ENCODE data around the gene CACNA1S. TPM values are rescaled to one million over a fixed set of nuclear protein-coding genes. Genes with fewer than 3 reads are reported as not detected.
A peak's percentile ranks its signal among the peaks of the same experiment; 100 is the strongest.

The CACNA1S gene
- total and polyA plus RNA-seq, 2 experiments from 2014 or later, result not detected

- peak; percentile 52 for DNase-seq
- H3K9ac ChIP-seq, result no peak overlapping the region
- no peaks in the 10 kb centered on the region for H3K9me3 ChIP-seq (ENCODE audit: low read depth)
- H3F3A ChIP-seq (ENCODE audit: insufficient read depth), result no peaks in the 10 kb centered on the region
- H4K20me1 ChIP-seq (ENCODE audit: insufficient read depth), result no peaks in the 10 kb centered on the region
- 60 to 63% methylated on average over 6 to 7 of the region's 7 CpGs for WGBS, 2 experiments (ENCODE audit: low coverage in 1 of 2, low lambda C conversion rate in 2 of 2, missing lambda C conversion rate in 2 of 2)
- H3K9me2 ChIP-seq (ENCODE audit: insufficient read depth), result no peaks in the 10 kb centered on the region
- peaks cover 5% of the 10 kb centered on the region; the same call in 1 of the 2 replicates for H3K4me1 ChIP-seq (ENCODE audit: insufficient read depth)
- no peak overlapping the region for H2AFZ ChIP-seq
- H3K4me3 ChIP-seq, result no peak overlapping the region
- no peak overlapping the region for H3K27ac ChIP-seq
- in situ Hi-C loops (cut with MboI), result no loop called here
- H3K36me3 ChIP-seq (ENCODE audit: low read depth), result no peaks in the 10 kb centered on the region
- no peaks in the 10 kb centered on the region for H3K79me2 ChIP-seq (ENCODE audit: insufficient read depth)
- H3K4me2 ChIP-seq (ENCODE audit: unreplicated experiment), result no peak overlapping the region
- peaks cover 4% of the 10 kb centered on the region; the same call in 1 of the 2 replicates for H3K27me3 ChIP-seq (replicated peaks; ENCODE audit: insufficient read depth)
- TF ChIP-seq EZH2 (IDR thresholded peaks at IDR 0.05; ENCODE audit: insufficient read depth, poor library complexity, severe bottlenecking) (no peak), EZH2phosphoT487 (IDR thresholded peaks at IDR 0.05; ENCODE audit: insufficient read depth, low read depth) (no peak)
These were observed 86.6 kb downstream of the CACNA1S start for GRCh38 chr1:201025571-201026002.

DNA sequence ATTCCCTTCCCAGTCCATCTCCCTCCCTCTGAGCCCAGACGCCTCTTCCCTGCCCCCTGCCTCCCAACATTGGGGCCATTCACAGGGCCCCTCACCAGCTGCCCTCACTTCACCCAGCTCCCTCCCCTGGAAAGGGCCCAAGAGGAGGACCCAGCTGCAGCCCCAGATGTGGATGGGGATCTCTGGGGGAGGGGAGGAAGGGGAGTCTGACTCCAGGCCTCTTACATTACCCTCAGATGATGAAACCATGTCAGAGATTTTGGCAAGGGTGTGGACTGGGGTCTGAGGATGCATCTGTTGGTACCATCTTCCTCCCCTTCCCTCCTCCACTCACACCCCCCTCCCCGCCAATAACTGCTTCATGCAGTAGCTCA lies 87.6 kb downstream of the CACNA1S start:
- Histone ChIP-seq H3K9me3 (ENCODE audit: low read depth) (no peaks in the 10 kb centered on the region), H2AFZ (no peak overlapping the region), H3F3A (ENCODE audit: insufficient read depth) (no peaks in the 10 kb centered on the region), H3K27me3 (replicated peaks; ENCODE audit: insufficient read depth) (peaks cover 4% of the 10 kb centered on the region; the same call in 1 of the 2 replicates), H3K4me2 (ENCODE audit: unreplicated experiment) (no peak overlapping the region), H3K4me3 (no peak overlapping the region), H3K79me2 (ENCODE audit: insufficient read depth) (no peaks in the 10 kb centered on the region), H3K9ac (no peak overlapping the region), H4K20me1 (ENCODE audit: insufficient read depth) (no peaks in the 10 kb centered on the region), H3K4me1 (ENCODE audit: insufficient read depth) (peaks cover 5% of the 10 kb centered on the region; the same call in 1 of the 2 replicates), H3K27ac (no peak overlapping the region), H3K9me2 (ENCODE audit: insufficient read depth) (no peaks in the 10 kb centered on the region), H3K36me3 (ENCODE audit: low read depth) (no peaks in the 10 kb centered on the region)
- no peak for DNase-seq
- WGBS, 2 experiments (ENCODE audit: low coverage in 1 of 2, low lambda C conversion rate in 2 of 2, missing lambda C conversion rate in 2 of 2), result 95% methylated on average over 2 of the region's 2 CpGs
- in situ Hi-C loops (cut with MboI), result no loop called here
- TF ChIP-seq EZH2phosphoT487 (IDR thresholded peaks at IDR 0.05; ENCODE audit: insufficient read depth, low read depth) (no peak), EZH2 (IDR thresholded peaks at IDR 0.05; ENCODE audit: insufficient read depth, poor library complexity, severe bottlenecking) (no peak)

DNA sequence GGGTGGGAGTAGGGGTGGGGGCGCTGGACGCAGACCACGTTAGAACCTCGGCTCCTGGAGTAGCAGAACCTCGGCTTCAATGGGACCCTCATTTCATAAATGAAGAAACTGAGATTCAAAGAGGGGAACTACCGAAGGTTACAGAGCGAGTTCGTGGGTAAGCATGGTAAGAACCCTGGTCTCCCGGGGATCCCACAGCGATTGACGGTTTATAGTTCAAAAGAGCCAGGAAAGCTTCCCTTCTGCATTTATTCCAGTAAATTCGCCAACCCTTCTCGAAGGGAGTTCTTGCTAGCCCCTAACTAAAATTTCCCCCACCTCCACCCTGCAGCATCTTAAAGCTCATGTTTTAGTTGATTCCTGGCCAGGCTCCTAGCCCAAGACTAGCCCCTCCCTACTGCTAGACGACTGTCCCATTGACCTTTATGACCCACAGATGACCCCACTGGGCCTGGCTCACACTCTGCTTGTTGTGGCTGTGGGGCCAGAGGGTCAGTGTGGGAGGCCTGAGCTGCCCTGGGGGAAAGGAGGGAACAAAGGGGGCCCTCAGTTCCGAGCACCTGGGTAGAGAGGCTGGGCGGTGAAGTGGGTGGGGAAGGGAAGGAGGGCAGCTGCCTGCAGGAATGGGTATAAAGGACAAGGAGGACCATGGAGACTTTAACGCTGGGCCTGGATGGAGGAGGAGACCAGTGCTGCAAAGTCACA lies 88.2 kb downstream of the CACNA1S start:
- no peaks in the 10 kb centered on the region for H3F3A ChIP-seq (ENCODE audit: insufficient read depth)

GRCh38 chr1:201023517-201023902 lies 88.7 kb downstream of the CACNA1S start, which contains the start of gene KIF21B:
Gene KIF21B (minus strand): TSS chr1:201023714. CDS start chr1:201023383, 331 bp downstream.
- WGBS, 2 experiments (ENCODE audit: low coverage in 1 of 2, low lambda C conversion rate in 2 of 2, missing lambda C conversion rate in 2 of 2), result 0 to 3% methylated on average over 4 to 26 of the region's 53 CpGs
- no peak for TF ChIP-seq EZH2phosphoT487 (IDR thresholded peaks at IDR 0.05; ENCODE audit: insufficient read depth, low read depth)
- H3K4me2 ChIP-seq (ENCODE audit: unreplicated experiment), result no peak within 1 kb of the TSS
- no peaks in the 10 kb centered on the region for H3F3A ChIP-seq (ENCODE audit: insufficient read depth)
- H3K9ac ChIP-seq, result no peak within 1 kb of the TSS
- no peaks in the 10 kb centered on the region for H3K79me2 ChIP-seq (ENCODE audit: insufficient read depth)
- H3K4me1 ChIP-seq (ENCODE audit: insufficient read depth), result peaks cover 5% of the 10 kb centered on the region; the same call in 1 of the 2 replicates
- H4K20me1 ChIP-seq (ENCODE audit: insufficient read depth), result no peaks in the 10 kb centered on the region
- in situ Hi-C loops (cut with MboI), result no loop called here
- H3K4me3 ChIP-seq, result peak within 1 kb of the TSS; percentile 66
- no peaks in the 10 kb centered on the region for H3K9me2 ChIP-seq (ENCODE audit: insufficient read depth)
- no peaks in the 10 kb centered on the region for H3K36me3 ChIP-seq (ENCODE audit: low read depth)
- H2AFZ ChIP-seq, result peak within 1 kb of the TSS; percentile 58; the same call in 1 of the 2 replicates
- H3K27me3 ChIP-seq (replicated peaks; ENCODE audit: insufficient read depth), result peaks cover 4% of the 10 kb centered on the region; the same call in 1 of the 2 replicates
- H3K9me3 ChIP-seq (ENCODE audit: low read depth), result no peaks in the 10 kb centered on the region
- DNase-seq, result peak; percentile 66
- no peak within 1 kb of the TSS for H3K27ac ChIP-seq

More for the DNA sequence above, 88.2 kb downstream of the CACNA1S start:
- Histone ChIP-seq H3K36me3 (ENCODE audit: low read depth) (no peaks in the 10 kb centered on the region), H4K20me1 (ENCODE audit: insufficient read depth) (no peaks in the 10 kb centered on the region), H3K27ac (no peak overlapping the region), H3K27me3 (replicated peaks; ENCODE audit: insufficient read depth) (peaks cover 4% of the 10 kb centered on the region; the same call in 1 of the 2 replicates), H3K9me3 (ENCODE audit: low read depth) (no peaks in the 10 kb centered on the region), H3K4me3 (no peak overlapping the region), H2AFZ (no peak overlapping the region), H3K4me1 (ENCODE audit: insufficient read depth) (peaks cover 5% of the 10 kb centered on the region; the same call in 1 of the 2 replicates), H3K79me2 (ENCODE audit: insufficient read depth) (no peaks in the 10 kb centered on the region), H3K9ac (no peak overlapping the region), H3K9me2 (ENCODE audit: insufficient read depth) (no peaks in the 10 kb centered on the region), H3K4me2 (ENCODE audit: unreplicated experiment) (no peak overlapping the region)
- TF ChIP-seq EZH2 (IDR thresholded peaks at IDR 0.05; ENCODE audit: insufficient read depth, poor library complexity, severe bottlenecking) (no peak), EZH2phosphoT487 (IDR thresholded peaks at IDR 0.05; ENCODE audit: insufficient read depth, low read depth) (no peak)
- in situ Hi-C loops (cut with MboI), result no loop called here
- 61 to 62% methylated on average over 17 of the region's 17 CpGs for WGBS, 2 experiments (ENCODE audit: low coverage in 1 of 2, low lambda C conversion rate in 2 of 2, missing lambda C conversion rate in 2 of 2)
- DNase-seq, result no peak

All from GM23248 (cell line).